Right hindlimb (tissue), 1 donor: ENCODE measurements around the gene REXO1.
"Not testable (repeated sequence)": the region's sequence is repeated elsewhere in the genome, so short reads cannot be mapped to it uniquely, and the experiment has no call there.

ENCODE experiments used
- DNase-seq: peaks from one replicate; pipeline ENCODE4 v3.0.0-alpha.2; 2018

REXO1 gene

DNA sequence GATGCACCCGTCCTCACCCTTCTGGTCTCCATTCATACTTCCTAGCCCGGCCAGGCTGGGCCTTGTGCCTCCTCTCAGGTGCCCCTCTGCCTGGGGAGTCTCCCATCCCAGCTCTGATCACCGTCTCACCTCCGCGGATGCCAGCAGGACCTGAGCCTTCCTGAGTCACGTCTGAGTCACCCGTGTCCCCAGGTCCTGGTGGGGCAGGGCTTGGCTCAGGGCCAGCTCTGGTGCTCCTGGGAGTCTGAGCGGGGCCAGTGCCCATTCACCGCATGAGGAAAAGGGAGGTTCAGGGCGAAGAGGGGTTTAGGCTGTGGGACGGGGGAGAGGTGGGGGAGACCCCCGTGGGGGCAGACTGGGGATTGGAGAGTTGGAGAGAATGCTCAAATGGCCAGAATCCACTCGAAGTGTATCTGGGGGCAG lies 36.8 kb downstream of the REXO1 start:
- DNase-seq, result no peak

DNA sequence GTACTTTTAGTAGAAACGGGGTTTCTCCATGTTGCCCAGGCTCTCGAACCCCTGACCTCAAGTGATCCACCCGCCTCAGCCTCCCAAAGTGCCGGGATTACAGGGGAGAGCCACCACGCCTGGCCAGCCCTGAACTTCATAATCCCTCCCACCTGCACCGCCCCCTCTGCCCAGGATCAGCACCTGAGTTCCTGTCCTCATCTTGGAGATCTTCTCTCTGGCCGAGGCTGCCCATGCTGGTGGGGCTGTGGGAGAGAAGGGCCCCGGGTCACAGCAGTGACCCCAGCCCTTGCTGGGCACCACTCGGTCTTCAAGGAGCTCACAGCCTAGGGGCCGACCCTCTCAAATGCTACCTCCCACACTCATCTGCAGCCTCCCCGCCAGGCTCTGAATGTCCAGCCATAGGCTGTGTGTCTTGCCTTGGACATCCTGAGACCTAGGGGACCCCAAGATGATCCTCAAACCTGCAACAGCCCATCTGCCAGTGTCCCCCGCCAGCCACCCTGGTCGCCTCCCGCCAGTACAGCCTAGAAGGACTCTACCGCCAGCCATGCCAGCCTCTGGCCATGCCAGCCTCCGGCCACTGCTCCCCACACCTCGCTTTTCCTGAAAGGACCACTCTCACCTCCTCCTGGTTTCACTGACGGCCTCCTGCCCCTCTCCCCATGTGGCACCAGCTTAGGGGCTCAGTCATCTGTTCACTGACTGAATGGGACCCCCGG lies 37.7 kb downstream of the REXO1 start:
- no peak for DNase-seq

DNA sequence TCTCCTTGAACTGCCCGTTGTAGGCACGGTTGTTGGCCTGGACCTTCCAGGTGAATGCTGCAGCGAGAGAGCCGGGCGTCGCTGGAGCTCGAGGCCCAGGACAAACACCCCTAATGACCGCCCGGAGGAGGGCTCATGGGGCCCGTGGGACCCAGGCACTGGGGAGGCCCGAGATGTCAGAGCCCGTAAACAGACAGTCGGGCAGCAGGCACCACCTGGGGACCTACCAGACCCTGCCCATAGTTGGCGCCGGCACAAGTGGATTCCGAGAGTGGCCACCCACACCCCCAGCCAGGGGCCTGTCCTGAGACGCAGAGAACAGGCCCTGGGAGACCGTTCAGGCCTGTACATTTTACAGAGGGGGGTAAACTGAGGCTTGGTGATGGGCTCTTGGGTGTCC lies 38.6 kb downstream of the REXO1 start:
- no peak for DNase-seq

DNA sequence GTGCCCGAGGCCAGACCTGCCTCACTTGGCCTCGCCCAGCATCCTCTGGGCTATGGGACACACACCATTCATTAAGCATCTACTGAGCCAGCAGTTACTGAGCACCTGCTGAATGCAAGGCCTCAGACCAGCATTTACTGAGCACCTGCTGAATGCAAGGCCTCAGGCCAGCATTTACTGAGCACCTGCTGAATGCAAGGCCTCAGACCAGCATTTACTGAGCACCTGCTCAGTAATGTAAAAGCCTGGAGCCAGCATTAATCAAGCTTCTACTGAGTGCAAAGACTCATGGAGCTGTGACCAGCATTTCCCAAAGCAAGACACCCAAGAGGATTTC lies 39.9 kb downstream of the REXO1 start:
- DNase-seq, result no peak

DNA sequence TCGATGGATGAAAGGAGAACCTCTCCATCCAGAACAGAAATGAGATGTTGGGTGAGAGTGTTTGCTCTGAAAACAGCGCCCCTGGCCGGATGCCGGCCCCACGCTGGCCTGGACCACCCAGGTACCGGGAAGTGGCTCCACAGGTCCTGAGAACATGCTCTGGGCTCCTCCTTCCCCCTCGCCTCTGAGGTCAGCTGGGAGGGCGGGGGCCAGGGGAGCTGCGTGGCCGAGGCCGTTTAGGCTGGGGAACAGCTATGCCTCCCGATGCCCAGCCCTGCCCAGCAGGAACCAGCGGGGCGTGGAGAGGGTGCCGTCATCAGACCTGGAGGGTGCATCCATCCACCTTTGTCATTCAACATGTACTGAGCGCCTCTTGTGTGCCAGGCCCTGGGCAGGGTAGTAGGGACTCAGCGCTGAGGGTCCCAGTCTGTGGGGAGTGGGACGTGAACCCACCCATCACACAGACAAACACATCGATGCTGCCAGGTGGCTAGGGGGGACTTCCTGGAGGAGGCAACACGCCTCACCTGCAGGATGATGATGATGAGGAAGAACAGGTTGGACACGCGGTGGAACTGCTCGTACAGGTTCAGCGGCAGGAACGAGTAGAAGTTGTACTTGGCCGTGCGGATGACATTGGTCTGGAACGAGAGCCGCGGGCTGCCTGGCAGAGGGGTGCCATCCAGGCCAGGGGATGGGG lies 40.4 kb downstream of the REXO1 start:
- no peak for DNase-seq

DNA sequence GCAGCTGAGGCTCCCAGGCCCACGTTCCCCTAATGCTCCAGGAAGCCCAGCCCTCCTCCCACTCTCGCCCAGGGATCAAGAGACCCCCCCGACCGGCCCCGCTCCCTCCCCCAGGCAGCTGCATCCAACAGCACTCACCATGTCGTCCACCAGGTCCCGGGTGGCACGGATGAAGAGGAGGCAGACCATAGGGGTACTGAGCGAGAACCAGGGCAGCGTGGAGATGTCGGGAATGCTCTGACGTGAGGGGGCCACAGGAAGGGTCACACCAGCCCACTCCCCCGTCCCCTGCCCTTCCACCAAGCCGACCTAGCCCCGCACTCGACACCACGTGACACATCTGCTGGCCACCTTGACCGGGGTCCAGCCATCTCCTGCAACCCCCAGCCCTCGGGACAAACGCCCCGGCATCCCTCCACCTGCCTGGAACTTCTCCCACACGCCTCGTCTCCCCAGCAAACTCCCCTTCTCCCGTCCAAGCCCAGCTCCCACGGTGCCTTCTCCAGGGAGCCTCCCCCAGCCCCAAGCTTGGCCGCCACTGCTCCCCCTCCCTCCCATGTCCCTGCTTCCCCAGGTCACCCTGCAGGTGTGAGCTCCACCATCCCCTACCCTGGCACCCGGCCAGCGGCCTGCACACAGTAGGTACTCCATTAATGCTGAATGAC lies 41.1 kb downstream of the REXO1 start:
- no peak for DNase-seq

DNA sequence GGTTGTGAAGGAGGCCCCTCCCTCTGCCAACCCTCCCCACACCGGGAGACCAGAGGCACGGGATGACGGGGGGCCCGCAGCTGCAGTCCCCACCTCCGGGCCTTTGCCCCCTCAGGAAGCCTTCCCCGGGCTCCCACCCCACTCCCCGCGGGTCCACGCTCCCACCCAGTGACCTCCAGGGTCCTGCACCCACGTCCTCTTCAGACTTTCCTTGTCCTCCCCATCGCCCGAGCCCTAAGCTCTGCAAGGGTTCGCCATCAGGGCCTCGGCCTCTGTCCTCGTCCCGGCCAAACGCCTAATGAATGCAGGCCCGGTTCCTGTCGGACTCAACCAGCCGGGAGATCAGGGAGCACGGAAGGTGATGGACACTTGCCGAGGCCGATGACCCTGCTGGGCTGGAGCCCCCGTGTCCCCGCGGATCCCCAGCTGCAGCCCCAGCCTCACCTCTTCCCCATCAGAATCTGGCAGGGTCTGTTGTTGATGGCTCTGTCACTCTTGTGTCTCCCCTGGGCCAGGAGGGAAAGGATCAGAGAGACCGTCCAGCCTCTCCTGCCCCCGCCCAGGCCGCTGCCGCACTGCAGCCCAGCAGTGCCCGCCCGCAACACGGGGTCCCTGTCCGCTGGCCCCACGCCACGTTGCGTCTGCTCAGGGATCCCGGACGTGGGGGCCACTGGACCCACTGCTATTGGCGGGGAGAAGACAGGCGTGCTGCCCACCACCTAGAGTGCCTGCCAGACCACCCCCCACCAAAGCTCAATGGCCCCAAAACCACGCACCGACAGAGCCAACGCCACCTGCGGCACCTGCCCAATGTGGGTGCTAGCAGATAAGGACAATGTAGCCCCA lies 41.9 kb downstream of the REXO1 start:
- DNase-seq, result no peak

DNA sequence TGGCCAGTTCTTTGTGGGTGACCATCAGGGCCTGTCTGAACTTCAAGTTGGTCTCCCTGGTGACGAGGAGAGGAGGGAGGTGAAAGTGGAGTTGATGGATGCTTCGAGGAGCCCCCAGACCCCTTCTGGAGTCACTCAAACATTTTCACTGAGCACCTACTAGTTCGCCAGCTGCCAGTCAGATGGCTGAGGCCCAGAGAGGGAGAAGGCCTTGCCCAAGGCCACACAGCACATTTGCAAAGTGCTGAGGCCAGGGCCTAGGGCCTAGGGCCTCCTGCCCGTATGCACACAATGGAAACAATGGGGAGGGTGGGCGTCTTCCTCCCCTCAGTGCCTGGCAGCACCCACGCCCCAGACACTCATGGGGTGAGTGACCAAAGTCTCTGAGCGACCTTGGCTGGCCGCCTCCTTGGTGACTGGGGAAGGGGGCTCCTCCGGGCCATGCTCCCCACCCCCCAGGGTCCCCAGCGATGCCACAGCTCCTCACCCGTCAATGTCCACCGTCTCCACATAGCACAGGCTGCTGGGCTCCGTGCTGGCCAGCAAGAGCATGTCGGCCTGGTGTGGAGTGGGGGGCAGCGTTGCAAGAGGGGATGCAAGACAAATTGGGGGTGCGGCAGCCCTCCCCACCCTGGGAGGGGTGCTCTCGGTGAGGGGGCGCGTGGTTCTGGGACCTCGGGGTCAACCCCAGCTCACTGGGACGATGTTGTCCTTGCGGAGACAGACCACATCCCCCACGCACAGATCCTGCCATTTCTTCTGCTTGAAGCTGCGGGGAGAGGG lies 42.7 kb downstream of the REXO1 start:
- no peak for DNase-seq

DNA sequence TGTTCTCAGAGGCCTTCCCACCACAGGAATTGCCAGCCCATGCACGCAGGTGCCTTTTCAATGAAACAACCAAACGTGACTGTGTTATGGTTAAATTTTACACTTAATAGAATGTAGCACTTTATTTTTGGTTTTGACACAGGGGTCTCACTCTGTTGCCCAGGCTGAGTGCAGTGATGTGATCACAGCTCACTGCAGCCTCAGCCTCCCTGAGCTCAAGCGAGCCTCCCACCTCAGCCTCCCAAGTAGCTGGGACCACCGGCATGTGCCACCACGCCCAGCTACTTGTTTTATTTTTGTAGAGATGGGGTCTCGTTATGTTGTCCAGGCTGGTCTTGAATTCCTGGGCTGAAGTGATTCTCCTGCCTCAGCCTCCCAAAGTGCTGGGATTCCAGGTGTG lies 43.4 kb downstream of the REXO1 start:
- no peak for DNase-seq

DNA sequence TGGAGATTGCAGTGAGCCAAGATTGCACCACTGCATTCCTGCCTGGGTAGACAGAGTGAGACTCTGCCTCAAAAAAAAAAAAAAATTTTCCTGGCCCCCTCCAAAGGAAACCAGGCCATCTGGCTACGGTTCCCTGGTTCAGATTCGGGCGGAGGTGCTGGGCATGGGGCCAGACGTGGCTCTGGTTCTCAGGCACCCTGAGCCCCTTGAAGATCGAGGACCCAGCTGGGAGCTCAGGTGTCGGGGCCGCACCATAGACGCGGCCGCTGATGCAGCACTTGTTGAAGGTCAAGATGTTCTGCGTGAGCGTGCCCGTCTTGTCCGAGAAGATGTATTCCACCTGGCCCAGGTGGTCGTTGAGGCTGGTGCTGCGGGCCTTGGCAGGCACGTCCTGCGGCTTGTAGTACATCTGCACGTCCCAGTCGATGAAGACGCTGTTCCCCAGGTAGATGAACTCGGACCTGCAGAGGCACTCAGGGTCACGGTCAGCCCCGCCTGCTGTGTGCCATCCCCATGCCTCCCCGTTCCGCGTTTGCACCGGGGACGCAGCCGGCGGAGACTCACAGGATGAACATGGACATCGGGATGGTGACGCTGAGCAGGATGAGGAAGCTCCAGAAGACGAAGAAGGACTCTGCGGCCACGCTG lies 48.5 kb downstream of the REXO1 start:
- DNase-seq, result no peak

DNA sequence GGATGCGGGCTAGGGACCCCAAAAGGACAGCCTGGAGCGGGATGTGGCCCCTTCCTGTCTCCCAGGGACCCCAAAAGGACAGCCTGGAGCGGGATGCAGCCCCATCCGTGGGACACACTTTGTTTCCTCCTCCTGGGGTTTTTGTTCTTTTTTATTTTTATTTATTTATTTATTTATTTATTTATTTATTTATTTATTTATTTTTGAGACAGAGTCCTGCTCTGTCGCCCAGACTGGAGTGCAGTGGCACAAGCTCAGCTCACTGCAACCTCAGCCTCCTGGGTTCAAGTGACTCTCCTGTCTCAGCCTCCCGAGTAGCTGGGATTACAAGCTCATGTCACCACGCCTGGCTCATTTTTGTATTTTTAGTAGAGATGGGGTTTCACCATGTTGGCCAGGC lies 51.0 kb downstream of the REXO1 start:
- not testable (repeated sequence) for DNase-seq

DNA sequence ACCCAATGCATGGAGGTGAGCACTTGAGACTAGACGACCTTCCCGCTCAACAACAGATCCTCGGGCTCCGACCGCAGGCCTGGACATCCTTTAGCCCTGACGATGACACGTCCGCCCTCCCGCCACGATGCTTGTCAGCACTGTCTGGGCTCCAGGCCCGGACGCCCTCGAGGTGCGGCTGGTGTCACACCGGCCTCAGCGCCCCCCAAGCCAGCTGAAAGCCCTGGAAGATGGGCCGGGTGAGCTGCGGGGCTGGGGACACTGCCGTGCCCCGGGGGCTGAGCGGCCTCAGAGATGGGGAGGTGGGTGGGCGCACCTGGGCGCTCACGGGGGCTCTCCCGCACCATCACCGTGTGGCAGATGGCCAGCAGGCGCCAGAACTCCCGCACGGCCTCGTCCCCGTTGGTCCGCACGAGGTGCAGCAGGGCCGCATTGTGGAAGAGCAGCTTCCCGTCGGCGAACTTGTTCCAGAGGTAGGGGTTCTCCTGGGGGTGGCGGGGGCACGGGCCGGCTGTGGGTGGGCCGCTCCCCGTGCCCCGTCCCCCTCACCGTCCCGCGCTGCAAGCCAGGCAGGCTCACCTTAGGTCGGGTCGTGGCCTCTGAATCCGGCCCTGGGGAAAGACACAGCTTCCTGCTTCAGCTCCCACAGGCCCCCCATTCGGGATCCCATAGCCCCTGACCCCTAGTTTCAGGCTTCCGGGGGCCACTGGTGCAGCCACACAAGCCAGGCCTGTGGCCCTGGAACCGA lies 51.7 kb downstream of the REXO1 start:
- DNase-seq, result no peak

DNA sequence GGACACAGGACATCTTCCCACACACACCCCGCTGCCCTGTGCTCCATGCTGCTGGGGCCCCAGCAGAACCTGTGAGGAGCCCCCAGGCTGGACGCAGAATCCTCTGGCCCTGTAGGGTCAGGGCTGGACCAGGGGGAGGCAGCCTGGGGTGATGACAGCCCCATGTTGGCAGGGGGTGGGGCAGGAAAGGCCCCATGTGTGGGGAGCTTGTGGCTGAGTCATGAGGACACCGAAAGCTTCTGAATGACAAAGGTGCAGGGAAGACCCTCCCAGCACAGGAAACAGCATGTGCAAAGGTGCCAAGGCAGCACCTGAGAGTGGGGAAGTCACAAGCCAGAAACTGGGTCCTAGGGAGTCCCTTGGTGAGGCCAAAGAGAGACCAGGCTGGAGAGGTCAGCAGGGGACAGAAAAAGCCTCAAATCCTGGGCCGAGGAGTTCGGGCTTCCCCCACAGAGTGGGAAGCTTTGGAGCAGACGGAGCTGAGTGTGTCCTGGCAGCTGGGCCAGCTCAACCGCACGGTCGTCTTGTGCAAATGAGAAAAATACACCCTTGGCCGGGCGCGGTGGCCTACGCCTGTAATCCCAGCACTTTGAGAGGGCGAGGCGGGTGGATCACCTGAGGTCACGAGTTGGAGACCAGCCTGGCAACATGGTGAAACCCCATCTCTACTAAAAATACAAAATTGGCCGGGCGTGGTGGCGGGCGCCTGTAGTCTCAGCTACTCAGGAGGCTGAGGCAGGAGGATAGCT lies 53.7 kb downstream of the REXO1 start:
- DNase-seq, result no peak

DNA sequence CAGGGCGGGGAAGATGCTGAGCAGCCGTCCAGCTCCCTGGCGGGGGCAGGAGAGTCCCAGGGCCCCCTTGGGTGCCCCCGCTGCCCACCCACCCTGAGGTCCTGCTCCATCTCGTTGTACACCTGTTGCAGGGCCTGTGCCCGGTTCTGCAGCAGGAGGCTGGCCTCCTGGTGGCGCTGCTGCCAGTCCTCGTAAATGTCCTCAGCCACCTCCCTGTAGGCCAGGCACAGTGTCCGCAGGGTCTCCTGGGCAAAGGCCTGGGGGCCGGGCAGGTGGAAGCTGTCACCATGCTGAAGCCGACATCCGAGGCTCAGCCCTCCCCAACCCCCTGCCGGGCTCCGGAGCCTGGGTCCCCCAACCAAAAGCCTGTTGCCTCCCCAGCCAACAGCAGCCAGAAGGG lies 56.4 kb downstream of the REXO1 start:
- DNase-seq, result no peak

DNA sequence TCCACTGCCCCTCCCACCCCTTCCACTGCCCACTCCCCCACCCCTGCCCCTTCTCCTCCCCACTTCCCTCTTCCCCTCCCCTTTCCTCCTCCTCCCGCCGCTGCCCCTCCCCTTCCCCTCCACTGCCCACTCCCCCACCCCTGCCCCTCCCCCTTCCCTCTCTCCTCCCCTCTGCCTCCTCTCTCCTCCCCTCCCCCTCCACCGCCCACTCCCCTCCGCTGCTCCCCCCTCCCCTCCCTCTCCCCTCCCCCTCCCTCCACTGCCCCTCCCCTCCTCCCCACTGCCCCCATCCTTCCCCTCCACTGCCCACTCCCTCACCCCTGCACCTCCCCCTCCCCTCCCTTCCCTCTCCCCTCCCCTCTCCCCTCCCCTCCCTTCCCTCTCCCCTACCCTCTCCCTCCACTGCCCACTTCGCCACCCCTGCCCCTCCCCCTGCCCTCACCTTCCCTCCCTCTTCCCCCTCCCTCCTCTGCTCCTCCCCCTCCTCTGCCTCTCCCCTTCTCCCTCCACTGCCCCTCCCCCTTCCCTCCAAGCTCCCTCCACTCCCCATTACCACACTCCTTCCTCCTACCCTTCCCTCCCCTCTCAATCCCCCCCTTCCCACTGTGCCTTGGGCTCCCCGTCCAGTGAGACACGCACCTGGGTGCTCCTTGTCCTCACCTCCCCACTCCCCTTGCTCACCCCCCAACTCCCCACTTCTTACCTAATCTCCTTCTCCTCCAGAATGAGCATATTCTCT lies 58.1 kb downstream of the REXO1 start:
- no peak for DNase-seq

DNA sequence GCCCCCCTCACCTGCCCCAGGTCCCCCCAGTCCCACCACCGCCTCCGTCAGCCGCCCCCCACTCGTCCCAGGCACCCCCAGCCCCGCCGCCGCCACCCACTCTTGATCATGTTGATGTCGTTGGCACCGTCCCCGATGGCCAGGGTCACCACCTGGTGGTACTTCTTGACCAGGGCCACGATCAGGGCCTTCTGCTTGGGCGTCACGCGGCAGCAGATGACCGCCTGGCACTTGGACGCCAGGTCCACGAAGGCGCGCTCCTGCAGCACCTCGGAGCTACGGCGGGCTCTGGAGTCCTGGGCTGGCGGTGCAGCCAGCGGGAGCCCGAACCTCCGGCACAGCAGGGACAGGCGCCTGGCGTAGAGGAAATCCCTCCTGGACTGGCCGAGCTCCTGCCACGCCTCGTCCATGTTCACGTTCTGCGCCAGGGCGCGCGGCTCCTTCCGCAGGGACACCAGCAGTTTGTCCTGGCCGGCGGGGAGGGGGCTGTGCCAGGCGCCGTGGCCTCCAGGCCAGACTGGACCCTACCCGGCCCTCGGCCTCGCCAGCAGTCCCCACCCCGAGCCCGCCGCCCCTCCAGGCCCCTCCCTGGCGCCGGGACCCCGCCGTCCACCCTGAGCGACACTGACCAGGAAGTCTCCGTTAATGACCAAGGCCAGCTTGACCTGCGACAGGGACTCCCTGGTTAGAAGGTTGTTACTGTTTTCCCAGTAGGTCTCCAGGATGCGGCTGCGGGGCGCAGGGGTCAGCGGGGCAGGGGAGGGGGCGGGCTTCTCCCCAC lies 58.8 kb downstream of the REXO1 start:
- no peak for DNase-seq

DNA sequence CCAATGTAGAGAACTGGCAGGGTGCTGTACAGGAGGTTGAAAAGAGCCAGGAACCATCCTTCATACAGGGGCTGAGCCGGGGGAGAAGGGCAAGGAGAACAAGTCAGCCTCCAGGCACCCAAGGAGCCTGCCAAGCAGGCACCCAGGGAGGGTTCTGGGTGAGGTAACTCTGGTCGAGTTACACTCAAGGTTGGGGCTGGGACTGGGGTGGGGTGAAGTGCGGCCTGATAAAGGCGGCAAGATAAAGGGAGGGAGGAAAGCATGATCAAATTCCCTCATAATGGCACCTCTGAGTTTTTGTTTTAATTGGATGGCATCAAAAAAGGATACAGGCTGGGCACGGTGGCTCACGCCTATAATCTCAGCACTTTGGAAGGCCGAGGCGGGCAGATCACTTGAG lies 61.2 kb downstream of the REXO1 start:
- DNase-seq, result no peak

DNA sequence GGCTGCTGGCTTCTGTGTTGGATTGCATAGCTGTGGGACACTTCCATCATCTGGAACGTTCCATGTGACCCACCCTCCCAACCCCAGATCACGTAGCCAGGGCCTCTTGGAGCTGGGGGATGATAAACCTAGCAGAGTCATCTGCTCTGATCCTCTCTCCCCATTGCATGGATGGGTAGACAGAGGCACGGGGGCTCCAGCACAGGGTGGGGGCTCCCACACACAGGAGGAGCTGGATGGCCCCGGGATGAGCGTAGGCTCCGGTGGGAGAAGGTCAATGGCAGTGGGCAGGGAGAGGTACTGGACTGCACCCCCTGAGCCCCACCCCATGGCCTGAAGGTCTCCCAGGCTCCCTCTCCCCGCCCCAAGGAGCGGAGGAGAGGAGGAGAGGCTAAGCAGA lies 61.6 kb downstream of the REXO1 start:
- DNase-seq, result no peak

DNA sequence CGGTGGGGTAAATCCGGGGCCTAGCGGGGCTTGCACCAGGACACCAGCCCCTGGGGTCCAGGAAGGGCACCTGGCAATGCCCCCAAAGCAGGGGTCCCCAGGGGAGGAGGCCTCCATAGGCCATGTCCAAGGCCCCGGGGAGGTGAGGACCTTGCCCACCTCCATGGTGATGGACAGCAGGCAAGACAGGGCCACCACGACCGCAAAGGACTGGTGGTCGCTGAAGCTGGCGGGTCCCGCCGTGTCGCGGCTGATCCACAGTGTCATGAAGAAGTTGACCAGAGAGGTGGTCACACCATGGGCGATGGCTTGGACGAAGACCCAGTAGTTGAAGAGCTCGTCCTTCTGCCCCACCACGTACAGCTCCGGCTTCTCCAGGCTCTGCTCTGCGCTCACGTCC lies 63.0 kb downstream of the REXO1 start:
- DNase-seq, result no peak
